ENCODE data around the gene ZBTB20.

The ZBTB20 gene

DNA sequence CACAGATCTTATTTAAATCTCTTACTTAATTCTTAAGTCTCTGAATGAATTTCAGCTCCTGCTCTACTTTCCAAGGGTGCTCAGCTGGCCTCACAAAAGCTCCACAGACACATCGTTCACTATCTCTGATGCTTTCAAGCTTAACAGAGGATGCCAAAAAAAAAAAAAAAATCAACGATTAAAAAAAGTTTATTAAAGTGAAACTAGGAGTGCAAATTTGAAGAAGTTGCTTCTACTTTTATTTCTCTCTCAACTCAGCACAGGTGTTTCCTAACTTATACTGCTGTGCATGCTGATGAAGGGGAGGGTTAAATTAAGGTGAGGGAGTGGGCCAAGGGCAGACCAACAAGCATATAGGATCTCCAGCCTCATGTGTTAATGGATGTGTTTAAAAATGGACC is 696.0 kb downstream of the ZBTB20 start:
- no peak for TF ChIP-seq EZH2phosphoT487 (IDR thresholded peaks at IDR 0.05; ENCODE audit: borderline replicate concordance, low read length)
- TF ChIP-seq, protein P1, sequence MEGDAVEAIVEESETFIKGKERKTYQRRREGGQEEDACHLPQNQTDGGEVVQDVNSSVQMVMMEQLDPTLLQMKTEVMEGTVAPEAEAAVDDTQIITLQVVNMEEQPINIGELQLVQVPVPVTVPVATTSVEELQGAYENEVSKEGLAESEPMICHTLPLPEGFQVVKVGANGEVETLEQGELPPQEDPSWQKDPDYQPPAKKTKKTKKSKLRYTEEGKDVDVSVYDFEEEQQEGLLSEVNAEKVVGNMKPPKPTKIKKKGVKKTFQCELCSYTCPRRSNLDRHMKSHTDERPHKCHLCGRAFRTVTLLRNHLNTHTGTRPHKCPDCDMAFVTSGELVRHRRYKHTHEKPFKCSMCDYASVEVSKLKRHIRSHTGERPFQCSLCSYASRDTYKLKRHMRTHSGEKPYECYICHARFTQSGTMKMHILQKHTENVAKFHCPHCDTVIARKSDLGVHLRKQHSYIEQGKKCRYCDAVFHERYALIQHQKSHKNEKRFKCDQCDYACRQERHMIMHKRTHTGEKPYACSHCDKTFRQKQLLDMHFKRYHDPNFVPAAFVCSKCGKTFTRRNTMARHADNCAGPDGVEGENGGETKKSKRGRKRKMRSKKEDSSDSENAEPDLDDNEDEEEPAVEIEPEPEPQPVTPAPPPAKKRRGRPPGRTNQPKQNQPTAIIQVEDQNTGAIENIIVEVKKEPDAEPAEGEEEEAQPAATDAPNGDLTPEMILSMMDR (IDR thresholded peaks at IDR 0.05; ENCODE audit: low read depth, low read length, poor library complexity, severe bottlenecking): no peak
- Histone ChIP-seq H3K79me2 (ENCODE audit: control insufficient read depth, low read length) (peaks cover 71% of the 10 kb centered on the region), H3K4me1 (ENCODE audit: control insufficient read depth, low read length) (peaks cover 82% of the 10 kb centered on the region), H3K27me3 (ENCODE audit: control insufficient read depth, low read length) (no peaks in the 10 kb centered on the region), H3F3A (ENCODE audit: control insufficient read depth, insufficient read depth) (peaks cover 52% of the 10 kb centered on the region), H3K9me2 (replicated peaks; ENCODE audit: control insufficient read depth, low read length) (no peaks in the 10 kb centered on the region), H3K4me2 (ENCODE audit: low read length) (peak overlapping the region; percentile 86), H3K27ac (ENCODE audit: low read depth, low read length) (peak overlapping the region; percentile 93), H4K20me1 (ENCODE audit: control insufficient read depth, insufficient read depth, low read depth, low read length) (no peaks in the 10 kb centered on the region), H3K9me3 (ENCODE audit: control insufficient read depth, insufficient read depth, low read length) (no peaks in the 10 kb centered on the region), H3K36me3 (ENCODE audit: control insufficient read depth, low read length) (0 out of 2 replicates have a peak, but pooled peaks cover 3% of the 10 kb centered on the region), H3K4me3 (ENCODE audit: low read length) (peak overlapping the region; percentile 86)

DNA sequence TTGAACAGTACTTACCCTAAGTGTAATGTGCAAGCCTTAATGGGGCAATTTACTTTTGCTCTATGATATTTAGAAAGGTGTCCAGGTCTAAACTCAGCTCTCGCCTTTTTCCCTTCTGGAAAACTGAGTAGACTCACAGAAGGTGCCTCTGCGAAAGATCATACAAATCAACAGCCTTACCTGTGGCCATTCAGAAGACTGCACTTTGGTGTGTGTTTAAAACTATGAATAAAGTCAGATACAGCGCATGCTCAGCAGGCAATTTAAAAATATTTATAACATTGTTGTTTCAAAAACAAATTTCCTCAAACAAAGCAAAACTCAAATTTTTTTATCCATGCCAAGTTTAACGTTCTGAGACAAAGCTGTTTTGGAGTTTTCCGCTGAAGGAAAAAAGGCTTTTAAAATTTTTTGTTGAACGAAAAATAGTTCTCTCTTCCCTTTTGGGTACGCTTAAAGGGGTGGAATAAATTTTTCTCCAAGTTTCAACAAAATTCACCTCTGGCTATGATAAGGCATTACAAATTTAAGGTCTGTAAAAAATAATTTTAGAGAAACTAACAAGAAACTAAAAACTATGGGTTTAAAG is 697.0 kb downstream of the ZBTB20 start:
- Histone ChIP-seq H3K4me2 (ENCODE audit: low read length) (peak overlapping the region; percentile 86), H4K20me1 (ENCODE audit: control insufficient read depth, insufficient read depth, low read depth, low read length) (no peaks in the 10 kb centered on the region), H3K9me3 (ENCODE audit: control insufficient read depth, insufficient read depth, low read length) (no peaks in the 10 kb centered on the region), H3F3A (ENCODE audit: control insufficient read depth, insufficient read depth) (peaks cover 42% of the 10 kb centered on the region), H3K4me3 (ENCODE audit: low read length) (peak overlapping the region; percentile 73), H3K79me2 (ENCODE audit: control insufficient read depth, low read length) (peaks cover 75% of the 10 kb centered on the region), H3K27me3 (ENCODE audit: control insufficient read depth, low read length) (no peaks in the 10 kb centered on the region), H3K36me3 (ENCODE audit: control insufficient read depth, low read length) (0 out of 2 replicates have a peak, but pooled peaks cover 3% of the 10 kb centered on the region), H3K4me1 (ENCODE audit: control insufficient read depth, low read length) (peaks cover 76% of the 10 kb centered on the region), H3K27ac (ENCODE audit: low read depth, low read length) (peak overlapping the region; percentile 93), H3K9me2 (replicated peaks; ENCODE audit: control insufficient read depth, low read length) (no peaks in the 10 kb centered on the region)
- TF ChIP-seq EZH2phosphoT487 (IDR thresholded peaks at IDR 0.05; ENCODE audit: borderline replicate concordance, low read length): no peak
- TF ChIP-seq, protein P1 (IDR thresholded peaks at IDR 0.05; ENCODE audit: low read depth, low read length, poor library complexity, severe bottlenecking): peak; percentile 23

DNA sequence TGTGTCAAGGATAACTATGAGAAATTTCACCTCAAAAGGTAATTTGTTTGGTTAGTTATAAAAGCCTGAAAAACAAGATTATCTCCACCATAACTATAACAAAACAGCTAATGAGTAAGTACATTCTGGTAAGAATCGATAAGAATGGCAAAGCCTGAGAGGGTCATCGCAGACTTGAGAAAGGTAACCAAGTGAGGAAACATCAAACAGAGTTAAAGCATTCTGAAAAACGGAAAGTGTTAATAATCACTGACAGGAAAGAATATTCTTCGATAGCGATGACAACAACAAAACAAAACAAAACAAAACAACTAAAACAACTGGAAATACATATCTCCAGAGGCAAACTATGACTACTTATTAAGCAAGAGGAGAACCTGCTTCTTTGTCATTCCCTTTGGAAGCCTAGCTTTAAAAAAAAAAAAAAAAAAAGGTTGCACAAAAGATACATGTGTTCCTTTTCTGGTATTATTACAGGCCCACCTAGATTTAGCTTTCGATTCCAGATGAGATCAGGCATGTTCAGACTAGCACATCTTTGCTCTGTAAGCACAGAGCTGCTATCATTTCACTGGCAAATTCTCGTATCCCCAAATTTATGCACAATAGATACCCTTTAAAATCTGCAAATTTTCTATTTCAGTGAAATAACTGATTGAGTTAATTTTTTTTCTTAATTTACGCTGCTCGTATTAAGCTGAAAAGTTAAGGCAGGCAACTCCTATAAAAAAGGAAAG is 697.6 kb downstream of the ZBTB20 start:
- peak overlapping the region; percentile 93 for H3K27ac ChIP-seq (ENCODE audit: low read depth, low read length)
- no peaks in the 10 kb centered on the region for H4K20me1 ChIP-seq (ENCODE audit: control insufficient read depth, insufficient read depth, low read depth, low read length)
- H3K27me3 ChIP-seq (ENCODE audit: control insufficient read depth, low read length): no peaks in the 10 kb centered on the region
- peaks cover 37% of the 10 kb centered on the region for H3F3A ChIP-seq (ENCODE audit: control insufficient read depth, insufficient read depth)
- peak overlapping the region; percentile 73 for H3K4me3 ChIP-seq (ENCODE audit: low read length)
- TF ChIP-seq EZH2phosphoT487 (IDR thresholded peaks at IDR 0.05; ENCODE audit: borderline replicate concordance, low read length): no peak
- TF ChIP-seq, protein P1 (IDR thresholded peaks at IDR 0.05; ENCODE audit: low read depth, low read length, poor library complexity, severe bottlenecking): no peak
- H3K4me2 ChIP-seq (ENCODE audit: low read length): peak overlapping the region; percentile 86
- no peaks in the 10 kb centered on the region for H3K9me2 ChIP-seq (replicated peaks; ENCODE audit: control insufficient read depth, low read length)
- H3K36me3 ChIP-seq (ENCODE audit: control insufficient read depth, low read length): 0 out of 2 replicates have a peak, but pooled peaks cover 3% of the 10 kb centered on the region
- H3K9me3 ChIP-seq (ENCODE audit: control insufficient read depth, insufficient read depth, low read length): no peaks in the 10 kb centered on the region
- peaks cover 74% of the 10 kb centered on the region for H3K4me1 ChIP-seq (ENCODE audit: control insufficient read depth, low read length)
- peaks cover 78% of the 10 kb centered on the region for H3K79me2 ChIP-seq (ENCODE audit: control insufficient read depth, low read length)
